ENCODE data around the gene DCXR. TPM values are rescaled to one million over a fixed set of nuclear protein-coding genes. Genes with fewer than 3 reads are reported as not detected.
A peak's percentile ranks its signal among the peaks of the same experiment; 100 is the strongest.

DCXR gene
- 55.0 TPM for polyA plus RNA-seq (2012; ENCODE audit: missing spikeins)

DNA sequence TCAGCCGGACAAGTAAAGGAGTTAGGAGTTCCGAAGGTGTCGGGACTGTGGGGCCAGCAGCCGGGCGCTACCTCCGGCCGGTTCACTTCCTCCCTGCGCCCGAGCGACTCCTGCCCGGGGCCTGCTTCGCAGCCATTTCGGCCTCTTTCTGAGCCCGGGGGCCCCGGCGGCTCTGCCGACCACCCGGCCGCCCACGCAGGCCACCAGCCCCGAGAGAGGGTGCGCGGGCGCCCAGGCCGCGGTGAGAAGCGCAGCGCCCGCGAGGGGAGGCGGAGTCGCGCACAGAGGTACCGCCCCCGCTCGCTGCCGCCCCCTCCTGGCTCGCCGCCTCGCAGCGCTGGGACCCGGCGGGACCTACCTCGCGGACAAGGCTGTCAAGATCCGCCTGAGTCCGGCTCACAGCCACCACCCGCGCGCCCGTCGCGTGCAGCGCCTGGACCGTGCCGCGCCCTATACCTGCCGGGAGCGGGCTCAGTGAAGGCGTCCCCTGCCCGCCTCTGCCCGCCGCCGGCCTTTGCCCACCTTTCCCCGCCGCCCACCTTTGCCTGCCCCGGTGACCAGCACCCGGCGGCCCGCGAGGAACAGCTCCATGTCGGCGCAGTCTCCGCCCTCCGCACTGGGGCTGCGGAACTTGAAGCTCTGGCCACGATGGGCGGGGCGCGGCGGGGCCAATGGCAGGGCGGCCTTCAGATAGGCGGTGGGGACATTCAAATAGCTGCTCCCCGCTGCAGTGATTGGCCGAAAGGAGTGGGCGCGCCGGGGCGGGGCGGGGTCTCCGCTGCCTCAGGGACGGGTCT, at the start of gene DCXR:
DCXR (minus strand) TSS at position 606 of the 797 bp plus-strand sequence; CDS start at position 591, 15 bp downstream.
- DNase-seq (ENCODE audit: insufficient read length) (peak; percentile 98), FAIRE-seq (peak; percentile 99)
- TF ChIP-seq POLR2A (IDR thresholded peaks at IDR 0.05; ENCODE audit: low read depth, low read length) = peak; percentile 92; the same call in 1 of the 2 replicates
- no peak for TF ChIP-seq TAF1 (IDR thresholded peaks at IDR 0.05; ENCODE audit: borderline replicate concordance, low read depth, low read length)
- peak; percentile 91 for TF ChIP-seq POLR2AphosphoS5 (IDR thresholded peaks at IDR 0.05; ENCODE audit: low read depth, low read length)

DNA sequence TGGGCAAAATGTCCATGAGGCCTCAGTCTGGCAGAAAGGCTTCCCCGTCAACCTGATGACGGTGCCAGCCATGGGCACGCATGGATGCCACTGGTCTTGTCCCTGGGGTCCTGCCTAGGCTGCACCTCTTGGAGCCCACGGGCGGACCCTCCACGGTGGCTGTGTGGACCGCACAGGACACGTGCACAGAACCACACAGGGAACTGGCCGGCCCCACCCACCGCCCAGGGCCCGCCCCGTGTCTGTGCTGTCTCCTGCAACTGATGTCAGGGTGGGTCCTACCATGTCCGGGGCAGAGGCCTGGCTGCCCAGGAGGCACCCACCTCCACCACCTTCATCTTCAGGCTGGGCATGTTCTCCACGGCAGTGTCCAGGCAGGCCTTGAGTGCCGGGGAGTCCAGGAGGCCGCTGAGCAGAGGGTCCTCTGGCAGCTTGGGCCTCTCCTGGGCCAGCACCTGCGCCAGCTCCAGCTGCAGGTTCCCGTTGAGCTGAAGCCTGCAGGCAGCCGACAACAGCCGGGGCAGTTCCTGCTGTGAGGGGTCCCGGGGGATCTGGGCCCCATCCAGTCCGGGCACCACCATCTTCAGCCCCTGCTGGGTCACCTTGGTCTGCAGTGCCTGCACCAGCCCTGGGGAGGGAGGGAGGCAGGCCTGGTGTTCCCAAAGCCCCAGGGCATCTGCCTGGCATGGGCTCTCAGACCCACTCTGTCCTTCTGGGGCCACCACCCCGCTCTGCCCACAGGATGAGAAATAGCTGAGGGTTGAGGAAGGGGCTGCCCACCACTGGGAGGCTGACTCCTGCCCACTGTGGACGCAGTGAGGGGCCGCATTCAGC, 48.7 kb upstream of the DCXR start:
- FAIRE-seq (no peak), DNase-seq (ENCODE audit: insufficient read length) (no peak)
- peak; percentile 21; the same call in 1 of the 2 replicates for TF ChIP-seq POLR2A (IDR thresholded peaks at IDR 0.05; ENCODE audit: low read depth, low read length)
- TF ChIP-seq POLR2AphosphoS5 (IDR thresholded peaks at IDR 0.05; ENCODE audit: low read depth, low read length) = peak; percentile 16; the same call in 1 of the 2 replicates
- TF ChIP-seq TAF1 (IDR thresholded peaks at IDR 0.05; ENCODE audit: borderline replicate concordance, low read depth, low read length) = no peak

DNA sequence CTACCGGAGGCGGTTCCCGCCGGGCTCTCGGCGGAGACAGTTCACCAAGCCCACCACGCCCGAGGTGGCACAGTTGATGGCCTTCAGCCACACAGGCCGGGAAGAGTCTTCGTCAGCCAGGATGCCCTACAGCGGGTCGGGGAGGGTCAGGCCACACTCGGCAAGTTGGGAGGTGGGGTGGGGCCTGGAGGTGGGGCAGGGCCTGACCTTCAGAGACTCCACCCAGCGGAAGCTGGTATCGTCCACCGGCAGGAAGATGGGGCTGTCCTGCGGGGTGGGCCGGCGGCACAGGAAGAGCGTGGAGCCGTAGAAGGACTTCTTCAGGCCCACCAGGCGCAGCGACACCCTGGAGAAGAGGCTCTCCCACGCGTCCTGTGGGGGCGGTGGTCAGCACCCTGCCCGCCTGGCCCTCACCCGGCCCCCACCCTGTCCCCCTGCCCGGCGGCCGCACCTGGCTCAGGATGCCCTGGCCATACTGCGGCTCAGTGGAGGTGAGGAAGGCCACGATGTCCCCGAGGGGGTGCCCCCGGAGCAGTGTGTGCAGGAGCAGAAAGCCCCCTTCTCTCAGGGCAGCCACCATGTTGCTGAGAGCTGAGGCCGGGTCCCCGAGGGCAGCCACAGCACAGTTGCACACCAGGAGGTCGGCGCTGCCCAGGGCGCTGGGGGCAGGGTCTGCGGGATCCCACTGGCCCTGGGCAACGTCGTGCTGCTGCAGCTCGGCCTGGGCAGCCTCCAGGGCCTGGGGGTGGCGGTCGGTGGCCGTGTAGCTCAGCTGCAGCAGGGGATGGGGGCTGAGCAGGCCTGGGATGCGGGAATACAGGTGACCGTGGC, 47.7 kb upstream of the DCXR start:
- no peak for TF ChIP-seq POLR2A (IDR thresholded peaks at IDR 0.05; ENCODE audit: low read depth, low read length)
- no peak for TF ChIP-seq TAF1 (IDR thresholded peaks at IDR 0.05; ENCODE audit: borderline replicate concordance, low read depth, low read length)
- TF ChIP-seq POLR2AphosphoS5 (IDR thresholded peaks at IDR 0.05; ENCODE audit: low read depth, low read length) = no peak
- DNase-seq (ENCODE audit: insufficient read length) (no peak), FAIRE-seq (no peak)

DNA sequence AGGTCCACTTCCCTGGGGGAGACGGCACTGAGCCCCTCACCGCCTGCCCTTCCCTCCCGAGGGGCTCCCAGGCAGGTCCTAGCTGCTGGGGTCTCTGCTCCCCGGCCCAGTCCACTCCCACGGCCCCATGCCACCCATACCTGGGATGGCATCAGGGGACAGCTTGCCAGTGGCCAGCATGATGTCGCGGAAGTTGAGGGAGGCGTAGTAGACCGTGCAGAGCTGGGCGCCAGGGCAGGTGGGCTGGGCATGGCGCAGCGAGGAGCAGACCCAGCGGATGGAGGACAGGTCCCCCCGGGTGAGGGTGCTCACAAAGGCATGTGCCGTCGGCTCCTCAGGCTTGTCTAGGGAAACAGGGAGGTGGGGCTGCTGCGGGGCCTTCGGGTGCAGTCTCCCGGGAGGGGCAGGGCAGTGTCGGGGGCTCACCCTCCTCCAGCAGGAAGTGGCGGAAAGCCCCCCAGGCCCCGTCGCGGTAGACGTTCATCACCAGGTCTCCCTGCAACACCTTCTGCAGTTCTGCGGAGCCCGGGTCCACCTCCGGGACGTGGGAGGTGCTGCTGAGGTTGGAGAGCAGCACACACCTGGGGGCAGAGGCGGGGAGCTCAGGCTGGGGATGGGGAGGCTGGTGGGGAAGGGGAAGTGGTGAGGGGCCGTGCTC, 47.0 kb upstream of the DCXR start:
- no peak for DNase-seq (ENCODE audit: insufficient read length)
- no peak for FAIRE-seq
- TF ChIP-seq POLR2AphosphoS5 (IDR thresholded peaks at IDR 0.05; ENCODE audit: low read depth, low read length) (no peak), POLR2A (IDR thresholded peaks at IDR 0.05; ENCODE audit: low read depth, low read length) (no peak), TAF1 (IDR thresholded peaks at IDR 0.05; ENCODE audit: borderline replicate concordance, low read depth, low read length) (no peak)

DNA sequence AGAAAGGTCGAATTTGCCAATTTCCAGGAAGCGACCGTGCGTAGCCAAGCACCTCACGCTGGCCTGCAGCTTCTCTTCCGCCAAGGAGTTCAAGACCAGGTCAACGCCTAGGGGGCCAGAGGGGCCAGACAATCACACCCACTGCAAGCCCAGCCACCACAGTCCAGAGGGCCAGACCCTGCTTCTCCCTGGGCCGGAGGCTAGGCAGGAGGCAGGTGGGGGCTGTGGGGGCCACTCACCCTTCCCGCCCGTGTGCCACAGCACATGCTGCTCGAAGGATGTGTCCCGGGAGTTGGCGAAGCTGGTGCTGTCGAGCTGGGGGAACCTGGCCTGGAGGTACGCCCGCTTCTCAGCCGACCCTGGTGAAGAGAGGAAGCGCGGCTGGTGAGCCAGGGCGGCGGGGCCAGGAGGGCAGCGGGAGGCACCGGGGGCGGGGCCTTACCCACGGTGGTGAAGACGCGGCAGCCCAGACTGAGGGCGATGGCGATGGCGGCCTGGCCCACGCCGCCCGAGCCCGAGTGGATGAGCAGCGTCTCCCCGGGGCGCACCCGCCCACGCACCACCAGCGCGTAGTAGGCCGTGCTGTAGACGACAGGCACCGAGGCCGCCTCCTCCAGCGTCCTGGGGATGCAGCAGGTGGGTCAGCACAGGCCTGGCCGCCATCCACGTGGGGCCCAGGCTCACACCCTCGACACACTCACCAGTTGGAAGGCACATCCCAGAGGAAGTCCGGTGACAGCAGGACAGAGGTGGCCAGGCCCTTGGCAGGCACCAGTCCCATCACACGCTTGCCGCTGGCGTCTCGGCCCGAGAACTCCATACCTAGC, 46.2 kb upstream of the DCXR start:
- DNase-seq (ENCODE audit: insufficient read length) (no peak), FAIRE-seq (no peak)
- TF ChIP-seq POLR2AphosphoS5 (IDR thresholded peaks at IDR 0.05; ENCODE audit: low read depth, low read length) (no peak), POLR2A (IDR thresholded peaks at IDR 0.05; ENCODE audit: low read depth, low read length) (no peak), TAF1 (IDR thresholded peaks at IDR 0.05; ENCODE audit: borderline replicate concordance, low read depth, low read length) (no peak)

DNA sequence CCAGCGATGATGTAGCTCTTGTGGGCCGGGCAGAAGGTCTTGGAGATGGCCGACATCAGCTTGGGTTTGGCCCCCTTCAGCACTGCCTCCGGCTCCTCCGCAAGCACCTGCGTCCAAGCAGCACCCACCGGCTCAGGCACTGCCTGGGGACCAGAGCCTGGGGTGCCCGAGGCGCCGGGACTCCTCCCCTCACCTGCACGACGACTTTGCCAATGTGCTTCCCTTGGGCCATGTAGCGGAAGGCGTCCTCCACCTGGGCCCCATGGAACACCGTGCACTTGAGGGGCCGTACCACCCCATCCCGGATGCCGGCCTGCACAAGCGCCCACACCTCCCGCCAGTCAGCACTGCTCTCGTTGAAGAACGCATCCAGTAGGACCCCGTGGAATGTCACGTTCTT, 45.5 kb upstream of the DCXR start:
- DNase-seq (ENCODE audit: insufficient read length) (no peak), FAIRE-seq (no peak)
- TF ChIP-seq POLR2AphosphoS5 (IDR thresholded peaks at IDR 0.05; ENCODE audit: low read depth, low read length) = no peak
- TF ChIP-seq POLR2A (IDR thresholded peaks at IDR 0.05; ENCODE audit: low read depth, low read length) = no peak; the same call in 1 of the 2 replicates
- TF ChIP-seq TAF1 (IDR thresholded peaks at IDR 0.05; ENCODE audit: borderline replicate concordance, low read depth, low read length) = no peak

DNA sequence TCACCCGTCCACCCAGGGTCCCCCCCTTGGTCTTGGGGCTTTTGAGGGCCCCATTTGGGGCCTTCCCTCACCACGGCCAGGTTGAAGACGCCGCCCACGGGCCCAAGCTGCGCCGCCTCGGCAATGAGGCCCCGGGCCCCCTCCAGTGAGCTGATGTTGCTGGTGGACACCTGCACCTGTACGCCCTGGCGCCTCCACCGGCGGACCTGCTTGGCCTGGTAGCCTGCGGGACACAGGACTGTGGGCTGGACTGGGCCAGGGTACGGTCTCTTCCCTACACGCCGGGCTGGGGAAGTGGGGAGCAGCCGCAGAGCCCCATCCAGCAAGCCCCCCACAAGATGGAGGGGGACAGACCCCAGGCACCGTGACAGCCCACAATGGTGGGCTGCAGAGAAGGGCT, 45.0 kb upstream of the DCXR start:
- FAIRE-seq (no peak), DNase-seq (ENCODE audit: insufficient read length) (no peak)
- TF ChIP-seq TAF1 (IDR thresholded peaks at IDR 0.05; ENCODE audit: borderline replicate concordance, low read depth, low read length) (no peak), POLR2AphosphoS5 (IDR thresholded peaks at IDR 0.05; ENCODE audit: low read depth, low read length) (no peak), POLR2A (IDR thresholded peaks at IDR 0.05; ENCODE audit: low read depth, low read length) (no peak)

DNA sequence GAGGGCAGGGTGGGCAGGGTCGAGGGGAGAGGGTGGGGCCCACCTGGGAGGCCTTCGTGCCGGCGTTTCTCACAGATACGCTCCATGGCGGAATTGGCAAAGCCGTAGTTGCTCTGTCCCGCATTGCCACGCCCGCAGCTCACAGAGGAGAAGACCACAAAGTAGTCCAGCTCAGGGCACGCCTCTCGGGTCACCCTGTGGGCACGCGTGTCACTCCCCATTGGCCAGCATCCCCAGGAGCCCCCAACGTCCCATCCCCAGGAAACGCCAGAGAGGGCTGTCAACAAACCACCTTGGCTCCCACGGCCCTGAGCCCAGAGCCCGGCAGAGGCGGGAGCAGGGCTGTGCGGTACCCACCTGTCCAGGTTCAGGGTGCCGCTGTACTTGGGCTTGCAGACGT, 44.5 kb upstream of the DCXR start:
- FAIRE-seq (no peak), DNase-seq (ENCODE audit: insufficient read length) (no peak)
- TF ChIP-seq POLR2A (IDR thresholded peaks at IDR 0.05; ENCODE audit: low read depth, low read length) (no peak), TAF1 (IDR thresholded peaks at IDR 0.05; ENCODE audit: borderline replicate concordance, low read depth, low read length) (no peak), POLR2AphosphoS5 (IDR thresholded peaks at IDR 0.05; ENCODE audit: low read depth, low read length) (no peak)

DNA sequence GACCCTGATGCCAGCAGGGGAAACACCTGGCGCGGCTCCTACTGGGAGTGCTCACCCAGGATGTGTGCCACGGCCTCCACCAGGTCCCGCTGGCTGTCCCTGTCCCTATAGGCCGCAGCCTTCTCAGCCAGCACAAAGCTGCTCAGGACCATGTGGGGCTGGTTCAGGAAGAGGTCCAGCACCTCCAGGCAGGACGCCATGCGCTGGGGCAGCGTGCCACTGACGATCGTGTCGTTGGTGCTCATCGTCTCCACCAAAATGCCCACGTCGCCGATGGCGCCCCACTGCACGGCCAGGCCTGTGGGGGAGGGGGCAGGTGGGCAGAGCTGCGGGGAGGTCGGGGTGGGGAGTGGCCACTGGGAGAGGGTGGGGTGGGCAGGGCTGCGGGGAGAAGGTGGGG, 44.0 kb upstream of the DCXR start:
- TF ChIP-seq TAF1 (IDR thresholded peaks at IDR 0.05; ENCODE audit: borderline replicate concordance, low read depth, low read length) = no peak
- no peak; the same call in 1 of the 2 replicates for TF ChIP-seq POLR2AphosphoS5 (IDR thresholded peaks at IDR 0.05; ENCODE audit: low read depth, low read length)
- no peak for TF ChIP-seq POLR2A (IDR thresholded peaks at IDR 0.05; ENCODE audit: low read depth, low read length)

More for the DNA sequence above, 44.0 kb upstream of the DCXR start:
- no peak for FAIRE-seq
- no peak for DNase-seq (ENCODE audit: insufficient read length)
